Measurements from ENCODE around the gene C3orf20. TPM values are rescaled to one million over a fixed set of nuclear protein-coding genes. Genes with fewer than 3 reads are reported as not detected.

Gene C3orf20
- total and polyA plus RNA-seq, 9 of the 15 experiments (the other 6 are each of a cell fraction or from before 2014, with no cell fraction given) = 0.04 TPM; not detected in 8

DNA sequence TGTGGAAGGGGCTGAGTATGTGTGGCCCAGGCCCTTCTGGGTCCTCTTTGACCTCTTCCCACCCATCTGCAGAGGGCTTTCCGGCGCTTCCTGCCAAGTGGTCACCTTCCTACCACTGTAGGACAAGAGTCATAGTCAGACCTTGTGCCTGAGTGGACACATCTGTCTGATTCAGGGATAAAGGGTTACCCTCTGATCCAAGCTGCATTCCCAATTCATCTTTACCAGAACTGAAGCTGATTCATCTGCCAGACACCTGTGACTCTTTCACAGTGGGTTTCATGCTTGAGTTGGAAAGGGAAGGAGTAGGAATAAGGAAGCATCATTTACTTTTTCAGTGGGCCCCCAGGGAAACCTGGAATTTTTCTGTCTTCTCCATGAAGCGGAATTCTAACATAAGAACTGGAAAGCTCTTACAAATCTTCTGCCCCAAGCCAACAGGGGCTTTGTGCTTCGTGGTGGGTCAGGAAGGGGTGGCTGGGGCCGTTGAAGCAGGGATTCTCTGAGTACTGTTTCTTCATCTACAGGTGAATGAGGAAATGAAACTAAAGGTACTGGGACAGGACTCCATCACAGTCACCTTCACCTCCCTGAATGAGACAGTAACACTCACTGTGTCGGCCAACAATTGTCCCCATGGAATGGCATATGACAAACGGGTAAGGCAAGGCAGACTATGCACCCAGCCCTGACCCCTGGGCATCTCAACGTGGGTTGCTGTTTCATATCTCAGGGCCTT, 46.4 kb downstream of the C3orf20 start:
- Histone ChIP-seq H3K27ac (ENCODE audit: extremely low read depth, low read depth, low read length) (no peak overlapping the region), H3K9ac (ENCODE audit: insufficient read depth in 1 of 2, low read depth in 2 of 2, low read length in 2 of 2) (no peak overlapping the region), H3K27me3 (ENCODE audit: control insufficient read depth in 2 of 2, insufficient read depth in 2 of 2, low read length in 2 of 2) (peaks cover 0 to 17% of the 10 kb centered on the region in 2 experiments; a peak in 4 of 5 replicates), H3K4me3 (no peak overlapping the region), H4K20me1 (replicated peaks; ENCODE audit: control insufficient read depth, insufficient read depth, low read length) (no peaks in the 10 kb centered on the region), H3K79me2 (ENCODE audit: control insufficient read depth, insufficient read depth, low read length) (no peaks in the 10 kb centered on the region), H2AFZ (ENCODE audit: low read depth, low read length) (no peak overlapping the region), H3K9me3 (replicated peaks; ENCODE audit: control insufficient read depth, insufficient read depth, low read depth, low read length) (no peaks in the 10 kb centered on the region), H3K9me1 (ENCODE audit: control insufficient read depth, insufficient read depth, low read length) (no peaks in the 10 kb centered on the region), H3K4me2 (ENCODE audit: insufficient read depth, low read length) (no peak overlapping the region), H3K36me3 (ENCODE audit: control insufficient read depth, insufficient read depth, low read length) (no peaks in the 10 kb centered on the region), H3K4me1 (replicated peaks in 1 of 2; ENCODE audit: control insufficient read depth in 2 of 2, insufficient read depth in 2 of 2, low read length in 2 of 2) (no peaks in the 10 kb centered on the region)
- ChIA-PET POLR2A (interaction anchor here (0.6 to 0.9 kb wide), 2 partner anchors 11 to 35 kb away, joined by 3 to 4 read pairs; no protein-coding TSS in a partner anchor), CTCF (ENCODE audit: low intra/inter-chr PET ratio) (no interaction called here)
- no peak for FAIRE-seq
- in situ Hi-C loops (cut with MboI) = no loop called here
- no TSS peak for BruUV-seq (replicated peaks)
- intact Hi-C loops (cut with micrococcal nuclease) = no loop called here
- ATAC-seq = no peak
- no peak for DNase-seq (ENCODE audit: extremely low read depth in 1 of 4, low spot score in 3 of 4)
- under 1% methylated on average over 8 of the region's 8 CpGs for WGBS (ENCODE audit: insufficient coverage, low coverage, missing lambda C conversion rate)
- TF ChIP-seq CEBPG (CRISPR knock-in tag; IDR thresholded peaks at IDR 0.05) (no peak), CEBPG (tag; conservative IDR thresholded peaks at IDR 0.05 in 1 of 2, IDR thresholded peaks at IDR 0.05 in 1 of 2) (no peak), NR2F6 (CRISPR knock-in tag; IDR thresholded peaks at IDR 0.05) (no peak), CHD1 (IDR thresholded peaks at IDR 0.05; ENCODE audit: low read length) (no peak), RHOXF2B (CRISPR knock-in tag; conservative IDR thresholded peaks at IDR 0.05) (no peak), ZNF584 (CRISPR knock-in tag; IDR thresholded peaks at IDR 0.05; ENCODE audit: low read depth) (no peak), RNF2 (IDR thresholded peaks at IDR 0.05) (no peak), RB1 (IDR thresholded peaks at IDR 0.05; ENCODE audit: low read depth) (no peak), TAL1 (IDR thresholded peaks at IDR 0.05) (no peak), GABPB2 (CRISPR knock-in tag; conservative IDR thresholded peaks at IDR 0.05) (no peak), TAF15 (IDR thresholded peaks at IDR 0.05; ENCODE audit: low read depth, low read length) (no peak), PHF20 (IDR thresholded peaks at IDR 0.05; ENCODE audit: partially characterized antibody) (no peak), RCOR1 (IDR thresholded peaks at IDR 0.05; ENCODE audit: borderline replicate concordance in 1 of 2, low read depth in 2 of 2, low read length in 2 of 2) (no peak), ETS2 (tag; IDR thresholded peaks at IDR 0.05; ENCODE audit: borderline replicate concordance, poor library complexity, severe bottlenecking) (no peak), ZNF354B (CRISPR knock-in tag; IDR thresholded peaks at IDR 0.05) (no peak)
- TF ChIP-seq, protein P1, sequence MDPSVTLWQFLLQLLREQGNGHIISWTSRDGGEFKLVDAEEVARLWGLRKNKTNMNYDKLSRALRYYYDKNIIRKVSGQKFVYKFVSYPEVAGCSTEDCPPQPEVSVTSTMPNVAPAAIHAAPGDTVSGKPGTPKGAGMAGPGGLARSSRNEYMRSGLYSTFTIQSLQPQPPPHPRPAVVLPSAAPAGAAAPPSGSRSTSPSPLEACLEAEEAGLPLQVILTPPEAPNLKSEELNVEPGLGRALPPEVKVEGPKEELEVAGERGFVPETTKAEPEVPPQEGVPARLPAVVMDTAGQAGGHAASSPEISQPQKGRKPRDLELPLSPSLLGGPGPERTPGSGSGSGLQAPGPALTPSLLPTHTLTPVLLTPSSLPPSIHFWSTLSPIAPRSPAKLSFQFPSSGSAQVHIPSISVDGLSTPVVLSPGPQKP (CRISPR knock-in tag; IDR thresholded peaks at IDR 0.05) = no peak
